GM23338 (cell line): ENCODE measurements around the gene NEIL3. TPM values are rescaled to one million over a fixed set of nuclear protein-coding genes. Genes with fewer than 3 reads are reported as not detected.

ENCODE experiments used
- ATAC-seq: fragments of 200-7000 bp; cut with Tn5 transposase; 3 replicates; pipeline ENCODE4 v1.9.1; 2020
- DNase-seq: peaks from one replicate; pipeline ENCODE4 v3.0.0-alpha.2; 2015; ENCODE audit warnings: low spot score
- H2AFZ ChIP-seq: fragments of 200-600 bp; sonication (generic); 2 replicates; pipeline ENCODE4 v1.8.0; 2016; ENCODE audit warnings: antibody characterized with exemption, mild to moderate bottlenecking, moderate library complexity
- H3F3A ChIP-seq: fragments of 200-600 bp; sonication (generic); replicated peaks from 2 replicates; pipeline ENCODE4 v1.8.0; 2017; ENCODE audit warnings: antibody characterized with exemption, mixed run types, low read depth
- H3K27ac ChIP-seq: fragments of 200-600 bp; sonication (generic); 2 replicates; pipeline ENCODE4 v1.6.1; 2016; ENCODE audit warnings: low read depth
- H3K27me3 ChIP-seq: fragments of 200-600 bp; sonication (generic); 2 replicates; pipeline ENCODE4 v1.8.0; 2016; ENCODE audit warnings: mild to moderate bottlenecking, mixed run types, moderate library complexity; ENCODE audit not compliant: insufficient read depth
- H3K36me3 ChIP-seq: fragments of 200-600 bp; sonication (generic); 2 replicates; pipeline ENCODE4 v1.8.0; 2016; ENCODE audit warnings: mild to moderate bottlenecking; ENCODE audit not compliant: insufficient read depth
- H3K4me1 ChIP-seq: fragments of 200-600 bp; sonication (generic); 2 replicates; pipeline ENCODE4 v1.8.0; 2016; ENCODE audit warnings: mild to moderate bottlenecking, moderate library complexity; ENCODE audit not compliant: insufficient read depth
- H3K4me2 ChIP-seq: fragments of 200-600 bp; sonication (generic); 2 replicates; pipeline ENCODE4 v1.7.1; 2017; ENCODE audit warnings: mixed run types
- H3K4me3 ChIP-seq: fragments of 200-600 bp; sonication (generic); 2 replicates; pipeline ENCODE4 v1.6.1; 2016; ENCODE audit warnings: mixed run types
- H3K79me2 ChIP-seq: fragments of 200-600 bp; sonication (generic); replicated peaks from 2 replicates; pipeline ENCODE4 v1.8.0; 2017; ENCODE audit warnings: mild to moderate bottlenecking; ENCODE audit not compliant: insufficient read depth
- H3K9me2 ChIP-seq: fragments of 200-600 bp; sonication (generic); 2 replicates; pipeline ENCODE4 v1.8.0; 2017; ENCODE audit not compliant: insufficient read depth
- H4K20me1 ChIP-seq: fragments of 200-600 bp; sonication (generic); replicated peaks from 2 replicates; pipeline ENCODE4 v1.8.0; 2017; ENCODE audit warnings: mild to moderate bottlenecking; ENCODE audit not compliant: insufficient read depth
- H3K27ac Mint-ChIP-seq: 2 replicates; pipeline ENCODE4 v1.8.0; 2020; ENCODE audit warnings: inconsistent platforms, mild to moderate bottlenecking, moderate library complexity, mixed read lengths
- H3K27me3 Mint-ChIP-seq: 3 replicates; pipeline ENCODE4 v1.8.0; 2022; ENCODE audit warnings: low read depth, mild to moderate bottlenecking, moderate library complexity, mixed read lengths, inconsistent platforms; ENCODE audit not compliant: insufficient read depth, poor library complexity
- H3K36me3 Mint-ChIP-seq: 3 replicates; pipeline ENCODE4 v1.8.0; 2021; ENCODE audit warnings: low read depth, mild to moderate bottlenecking, inconsistent platforms, moderate library complexity, mixed read lengths
- H3K4me1 Mint-ChIP-seq: 3 replicates; pipeline ENCODE4 v1.8.0; 2020; ENCODE audit warnings: mild to moderate bottlenecking, inconsistent platforms, mixed read lengths
- H3K4me3 Mint-ChIP-seq: 3 replicates; pipeline ENCODE4 v1.8.0; 2021; ENCODE audit warnings: moderate library complexity, mild to moderate bottlenecking, inconsistent platforms, mixed read lengths
- H3K9me3 Mint-ChIP-seq: 3 replicates; pipeline ENCODE4 v1.8.0; 2020; ENCODE audit warnings: moderate library complexity, mild to moderate bottlenecking, inconsistent platforms, mixed read lengths
- CREB1 ChIP-seq: fragments of 250-450 bp; sonication (Bioruptor Pico); IDR thresholded peaks from 2 replicates; pipeline ENCODE4 v1.5.0; 2020; ENCODE audit warnings: low read depth, mild to moderate bottlenecking, moderate library complexity
- CTCF ChIP-seq, 2 experiments: fragments of 200-600 bp in 1 of 2; sonication (generic) in 1 of 2; conservative IDR thresholded peaks; 2 replicates each; pipeline versions ENCODE4 v1.5.1 to v1.6.1; 2016 to 2017; ENCODE audit warnings: antibody characterized with exemption in 2 of 2, low read depth in 2 of 2, mild to moderate bottlenecking in 2 of 2, moderate library complexity in 1 of 2
- EZH2 ChIP-seq: fragments of 200-600 bp; sonication (generic); IDR thresholded peaks from one replicate; pipeline ENCODE4 v1.8.0; 2017; ENCODE audit warnings: antibody characterized with exemption, mild to moderate bottlenecking, low read depth; ENCODE audit not compliant: unreplicated experiment
- EZH2phosphoT487 ChIP-seq: fragments of 200-600 bp; sonication (generic); IDR thresholded peaks from one replicate; pipeline ENCODE4 v1.8.1; 2018; ENCODE audit warnings: antibody characterized with exemption; ENCODE audit not compliant: unreplicated experiment
- JUNB ChIP-seq: IDR thresholded peaks from one replicate; pipeline ENCODE4 v1.6.1; 2016; ENCODE audit warnings: antibody characterized with exemption; ENCODE audit not compliant: unreplicated experiment
- NANOG ChIP-seq: IDR thresholded peaks from 2 replicates; pipeline ENCODE4 v1.6.1; 2016; ENCODE audit warnings: antibody characterized with exemption, borderline replicate concordance
- POLR2AphosphoS5 ChIP-seq: IDR thresholded peaks from 2 replicates; pipeline ENCODE4 v1.6.1; 2016; ENCODE audit warnings: antibody characterized with exemption, low read depth
- REST ChIP-seq: IDR thresholded peaks from one replicate; pipeline ENCODE4 v1.6.1; 2018; ENCODE audit warnings: antibody characterized with exemption; ENCODE audit not compliant: unreplicated experiment
- STAT1 ChIP-seq: IDR thresholded peaks from one replicate; pipeline ENCODE4 v1.6.1; 2016; ENCODE audit warnings: antibody characterized with exemption; ENCODE audit not compliant: unreplicated experiment
- ZNF114 ChIP-seq: fragments of 250-450 bp; sonication (Bioruptor Pico); IDR thresholded peaks from 2 replicates; pipeline ENCODE4 v1.5.0; 2020; ENCODE audit warnings: mild to moderate bottlenecking, moderate library complexity
- ZNF331 ChIP-seq: fragments of 250-450 bp; sonication (Bioruptor Pico); IDR thresholded peaks from 2 replicates; pipeline ENCODE4 v1.5.0; 2020; ENCODE audit warnings: low read depth, mild to moderate bottlenecking, moderate library complexity
- polyA plus RNA-seq: library from polyadenylated mRNA; unstranded; fragments of >200 nt; fragmentation: Nextera tagmentation; extraction: Ambion mirVana; gene quantifications from 2 replicates; pipeline ENCODE4 v1.2.1, GENCODE V29; 2016
- total RNA-seq: library from RNA; depleted of rRNA; stranded (reverse); fragments of >200 nt; shearing (Covaris generic); gene quantifications from 2 replicates; pipeline ENCODE4 v1.2.3, GENCODE V29; 2014
- TF ChIP-seq, protein P1 (sequence below): fragments of 250-450 bp; sonication (Bioruptor Pico); IDR thresholded peaks from 2 replicates; pipeline ENCODE4 v1.5.0; 2020; ENCODE audit warnings: mild to moderate bottlenecking, moderate library complexity

Gene NEIL3
- total and polyA plus RNA-seq, 2 experiments from 2014 or later: 11.8 to 15.4 TPM

- H3K9me2 ChIP-seq: no peaks in the 10 kb centered on the region
- H4K20me1 ChIP-seq: no peaks in the 10 kb centered on the region
- H3K4me3 ChIP-seq: no peak overlapping the region
- Mint-ChIP-seq H3K36me3 (no peaks in the 10 kb centered on the region), H3K27ac (no peak overlapping the region), H3K9me3 (no peaks in the 10 kb centered on the region), H3K4me1 (no peaks in the 10 kb centered on the region; the same call in 2 of the 3 replicates), H3K27me3 (no peaks in the 10 kb centered on the region), H3K4me3 (no peak overlapping the region)
- H3K36me3 ChIP-seq: no peaks in the 10 kb centered on the region
- no peaks in the 10 kb centered on the region for H3K27me3 ChIP-seq
- TF ChIP-seq CREB1 (CRISPR knock-in tag) (no peak), JUNB (no peak), STAT1 (no peak), EZH2phosphoT487 (no peak), ZNF331 (CRISPR knock-in tag) (no peak), ZNF114 (CRISPR knock-in tag) (no peak), NANOG (no peak), CTCF (conservative IDR thresholded peaks at IDR 0.05; ENCODE audit: low read depth in 2 of 2) (no peak)
- DNase-seq (no peak), ATAC-seq (no peak)
- H3F3A ChIP-seq: no peaks in the 10 kb centered on the region
- H3K27ac ChIP-seq: no peak overlapping the region
- H3K4me2 ChIP-seq: no peak overlapping the region
- no peaks in the 10 kb centered on the region for H3K79me2 ChIP-seq
- H3K4me1 ChIP-seq: no peaks in the 10 kb centered on the region
- H2AFZ ChIP-seq: no peak overlapping the region
Observed at GRCh38 chr4:177285953-177286352, 23.7 kb upstream of the NEIL3 start.

- no peaks in the 10 kb centered on the region for H3K36me3 ChIP-seq
- no peak overlapping the region for H3K4me2 ChIP-seq
- H3K27ac Mint-ChIP-seq: no peak overlapping the region
- H3K4me3 ChIP-seq: no peak overlapping the region
- H3K4me3 Mint-ChIP-seq: no peak overlapping the region
- H4K20me1 ChIP-seq: no peaks in the 10 kb centered on the region
- no peak overlapping the region for H2AFZ ChIP-seq
- no peaks in the 10 kb centered on the region; the same call in 2 of the 3 replicates for H3K4me1 Mint-ChIP-seq
- H3K79me2 ChIP-seq: no peaks in the 10 kb centered on the region
- no peaks in the 10 kb centered on the region for H3K9me2 ChIP-seq
- H3K4me1 ChIP-seq: no peaks in the 10 kb centered on the region
- no peak for DNase-seq
- H3K9me3 Mint-ChIP-seq: no peaks in the 10 kb centered on the region
- H3K27me3 Mint-ChIP-seq: no peaks in the 10 kb centered on the region
- H3K27ac ChIP-seq: no peak overlapping the region
- no peaks in the 10 kb centered on the region for H3F3A ChIP-seq
- no peaks in the 10 kb centered on the region for H3K36me3 Mint-ChIP-seq
- H3K27me3 ChIP-seq: no peaks in the 10 kb centered on the region
- no peak for ATAC-seq
- TF ChIP-seq ZNF331 (CRISPR knock-in tag): no peak
- TF ChIP-seq ZNF114 (CRISPR knock-in tag): no peak
- TF ChIP-seq STAT1: no peak
- TF ChIP-seq POLR2AphosphoS5: no peak
- no peak for TF ChIP-seq REST
- no peak for TF ChIP-seq NANOG
- TF ChIP-seq, protein P1, sequence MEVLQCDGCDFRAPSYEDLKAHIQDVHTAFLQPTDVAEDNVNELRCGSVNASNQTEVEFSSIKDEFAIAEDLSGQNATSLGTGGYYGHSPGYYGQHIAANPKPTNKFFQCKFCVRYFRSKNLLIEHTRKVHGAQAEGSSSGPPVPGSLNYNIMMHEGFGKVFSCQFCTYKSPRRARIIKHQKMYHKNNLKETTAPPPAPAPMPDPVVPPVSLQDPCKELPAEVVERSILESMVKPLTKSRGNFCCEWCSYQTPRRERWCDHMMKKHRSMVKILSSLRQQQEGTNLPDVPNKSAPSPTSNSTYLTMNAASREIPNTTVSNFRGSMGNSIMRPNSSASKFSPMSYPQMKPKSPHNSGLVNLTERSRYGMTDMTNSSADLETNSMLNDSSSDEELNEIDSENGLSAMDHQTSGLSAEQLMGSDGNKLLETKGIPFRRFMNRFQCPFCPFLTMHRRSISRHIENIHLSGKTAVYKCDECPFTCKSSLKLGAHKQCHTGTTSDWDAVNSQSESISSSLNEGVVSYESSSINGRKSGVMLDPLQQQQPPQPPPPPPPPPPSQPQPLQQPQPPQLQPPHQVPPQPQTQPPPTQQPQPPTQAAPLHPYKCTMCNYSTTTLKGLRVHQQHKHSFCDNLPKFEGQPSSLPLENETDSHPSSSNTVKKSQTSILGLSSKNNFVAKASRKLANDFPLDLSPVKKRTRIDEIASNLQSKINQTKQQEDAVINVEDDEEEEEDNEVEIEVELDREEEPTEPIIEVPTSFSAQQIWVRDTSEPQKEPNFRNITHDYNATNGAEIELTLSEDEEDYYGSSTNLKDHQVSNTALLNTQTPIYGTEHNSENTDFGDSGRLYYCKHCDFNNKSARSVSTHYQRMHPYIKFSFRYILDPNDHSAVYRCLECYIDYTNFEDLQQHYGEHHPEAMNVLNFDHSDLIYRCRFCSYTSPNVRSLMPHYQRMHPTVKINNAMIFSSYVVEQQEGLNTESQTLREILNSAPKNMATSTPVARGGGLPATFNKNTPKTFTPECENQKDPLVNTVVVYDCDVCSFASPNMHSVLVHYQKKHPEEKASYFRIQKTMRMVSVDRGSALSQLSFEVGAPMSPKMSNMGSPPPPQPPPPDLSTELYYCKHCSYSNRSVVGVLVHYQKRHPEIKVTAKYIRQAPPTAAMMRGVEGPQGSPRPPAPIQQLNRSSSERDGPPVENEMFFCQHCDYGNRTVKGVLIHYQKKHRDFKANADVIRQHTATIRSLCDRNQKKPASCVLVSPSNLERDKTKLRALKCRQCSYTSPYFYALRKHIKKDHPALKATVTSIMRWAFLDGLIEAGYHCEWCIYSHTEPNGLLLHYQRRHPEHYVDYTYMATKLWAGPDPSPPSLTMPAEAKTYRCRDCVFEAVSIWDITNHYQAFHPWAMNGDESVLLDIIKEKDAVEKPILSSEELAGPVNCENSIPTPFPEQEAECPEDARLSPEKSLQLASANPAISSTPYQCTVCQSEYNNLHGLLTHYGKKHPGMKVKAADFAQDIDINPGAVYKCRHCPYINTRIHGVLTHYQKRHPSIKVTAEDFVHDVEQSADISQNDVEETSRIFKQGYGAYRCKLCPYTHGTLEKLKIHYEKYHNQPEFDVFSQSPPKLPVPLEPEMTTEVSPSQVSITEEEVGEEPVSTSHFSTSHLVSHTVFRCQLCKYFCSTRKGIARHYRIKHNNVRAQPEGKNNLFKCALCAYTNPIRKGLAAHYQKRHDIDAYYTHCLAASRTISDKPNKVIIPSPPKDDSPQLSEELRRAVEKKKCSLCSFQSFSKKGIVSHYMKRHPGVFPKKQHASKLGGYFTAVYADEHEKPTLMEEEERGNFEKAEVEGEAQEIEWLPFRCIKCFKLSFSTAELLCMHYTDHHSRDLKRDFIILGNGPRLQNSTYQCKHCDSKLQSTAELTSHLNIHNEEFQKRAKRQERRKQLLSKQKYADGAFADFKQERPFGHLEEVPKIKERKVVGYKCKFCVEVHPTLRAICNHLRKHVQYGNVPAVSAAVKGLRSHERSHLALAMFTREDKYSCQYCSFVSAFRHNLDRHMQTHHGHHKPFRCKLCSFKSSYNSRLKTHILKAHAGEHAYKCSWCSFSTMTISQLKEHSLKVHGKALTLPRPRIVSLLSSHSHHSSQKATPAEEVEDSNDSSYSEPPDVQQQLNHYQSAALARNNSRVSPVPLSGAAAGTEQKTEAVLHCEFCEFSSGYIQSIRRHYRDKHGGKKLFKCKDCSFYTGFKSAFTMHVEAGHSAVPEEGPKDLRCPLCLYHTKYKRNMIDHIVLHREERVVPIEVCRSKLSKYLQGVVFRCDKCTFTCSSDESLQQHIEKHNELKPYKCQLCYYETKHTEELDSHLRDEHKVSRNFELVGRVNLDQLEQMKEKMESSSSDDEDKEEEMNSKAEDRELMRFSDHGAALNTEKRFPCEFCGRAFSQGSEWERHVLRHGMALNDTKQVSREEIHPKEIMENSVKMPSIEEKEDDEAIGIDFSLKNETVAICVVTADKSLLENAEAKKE (CRISPR knock-in tag): no peak
- TF ChIP-seq EZH2: no peak
Observed at GRCh38 chr4:177287255-177287654, 22.4 kb upstream of the NEIL3 start.
